ENCODE measurements around the gene SLC35C1.
A peak's percentile ranks its signal among the peaks of the same experiment; 100 is the strongest.
"Not testable (repeated sequence)": the region's sequence is repeated elsewhere in the genome, so short reads cannot be mapped to it uniquely, and the experiment has no call there.

SLC35C1 gene

GRCh38 chr11:45788887-45789286 is 16.1 kb upstream of the SLC35C1 start:
- no peak for DNase-seq

- no peak for DNase-seq
Observed at GRCh38 chr11:45791524-45791923, 13.4 kb upstream of the SLC35C1 start.

GRCh38 chr11:45794169-45794568 is 10.8 kb upstream of the SLC35C1 start:
- no peak for DNase-seq

GRCh38 chr11:45795379-45795778 is 9.6 kb upstream of the SLC35C1 start:
- no peak for DNase-seq

- no peak for DNase-seq
Observed at GRCh38 chr11:45796461-45796861, 8.5 kb upstream of the SLC35C1 start.

- no peak for DNase-seq
Observed at GRCh38 chr11:45798793-45799441, 6.0 kb upstream of the SLC35C1 start.

- no peak for DNase-seq
Observed at GRCh38 chr11:45799562-45799961, 5.4 kb upstream of the SLC35C1 start.

GRCh38 chr11:45800261-45800660 is 4.7 kb upstream of the SLC35C1 start:
- no peak for DNase-seq

GRCh38 chr11:45801723-45802315 is 3.1 kb upstream of the SLC35C1 start:
- peak; percentile 12 for DNase-seq

- no peak for DNase-seq
Observed at GRCh38 chr11:45802531-45803317, 2.2 kb upstream of the SLC35C1 start.

GRCh38 chr11:45803971-45804760 is 783 bp upstream of the SLC35C1 start:
- DNase-seq: peak; percentile 65

GRCh38 chr11:45805305-45806071 is 539 bp downstream of the SLC35C1 start:
- peak; percentile 63 for DNase-seq

- no peak for DNase-seq
Observed at GRCh38 chr11:45806072-45806933, 1.4 kb downstream of the SLC35C1 start.

GRCh38 chr11:45806937-45807791 is 2.2 kb downstream of the SLC35C1 start:
- DNase-seq: no peak

GRCh38 chr11:45807792-45808238 is 2.9 kb downstream of the SLC35C1 start:
- DNase-seq: no peak

- DNase-seq: not testable (repeated sequence)
Observed at GRCh38 chr11:45808427-45808826, 3.5 kb downstream of the SLC35C1 start.

GRCh38 chr11:45809456-45810395 is 4.8 kb downstream of the SLC35C1 start:
- DNase-seq: no peak

GRCh38 chr11:45810431-45811108 is 5.6 kb downstream of the SLC35C1 start:
- DNase-seq: no peak

All from fibroblast of skin of scalp (primary cell).